Measurements from ENCODE around the gene CHST5.

CHST5 gene

GRCh38 chr16:75494661-75495075 lies 41.2 kb downstream of the CHST5 start:
- no peak for DNase-seq (ENCODE audit: insufficient read length, low spot score)
- TF ChIP-seq POLR2A (IDR thresholded peaks at IDR 0.05; ENCODE audit: low read depth, low read length) (no peak), POLR2AphosphoS5 (IDR thresholded peaks at IDR 0.05; ENCODE audit: low read depth, low read length) (no peak), PAX5 (IDR thresholded peaks at IDR 0.05; ENCODE audit: insufficient read depth, low read length, severe bottlenecking) (no peak), POU2F2 (IDR thresholded peaks at IDR 0.05; ENCODE audit: low read depth, low read length) (no peak), SPI1 (IDR thresholded peaks at IDR 0.05; ENCODE audit: low read depth, low read length) (no peak), TAF1 (IDR thresholded peaks at IDR 0.05; ENCODE audit: low read depth, low read length) (no peak)
- no peak for FAIRE-seq

- DNase-seq (ENCODE audit: insufficient read length, low spot score) (no peak), FAIRE-seq (no peak)
- TF ChIP-seq PAX5 (IDR thresholded peaks at IDR 0.05; ENCODE audit: insufficient read depth, low read length, severe bottlenecking) = no peak
- no peak for TF ChIP-seq SPI1 (IDR thresholded peaks at IDR 0.05; ENCODE audit: low read depth, low read length)
- TF ChIP-seq POLR2A (IDR thresholded peaks at IDR 0.05; ENCODE audit: low read depth, low read length) = no peak
- no peak for TF ChIP-seq POLR2AphosphoS5 (IDR thresholded peaks at IDR 0.05; ENCODE audit: low read depth, low read length)
- TF ChIP-seq POU2F2 (IDR thresholded peaks at IDR 0.05; ENCODE audit: low read depth, low read length) = no peak
- no peak for TF ChIP-seq TAF1 (IDR thresholded peaks at IDR 0.05; ENCODE audit: low read depth, low read length)
Observed at GRCh38 chr16:75494184-75494583, 41.7 kb downstream of the CHST5 start.

GRCh38 chr16:75491876-75492275 lies 44.0 kb downstream of the CHST5 start:
- no peak for FAIRE-seq
- DNase-seq (ENCODE audit: insufficient read length, low spot score) = no peak
- TF ChIP-seq POU2F2 (IDR thresholded peaks at IDR 0.05; ENCODE audit: low read depth, low read length) = no peak
- no peak for TF ChIP-seq POLR2AphosphoS5 (IDR thresholded peaks at IDR 0.05; ENCODE audit: low read depth, low read length)
- no peak for TF ChIP-seq POLR2A (IDR thresholded peaks at IDR 0.05; ENCODE audit: low read depth, low read length)
- TF ChIP-seq PAX5 (IDR thresholded peaks at IDR 0.05; ENCODE audit: insufficient read depth, low read length, severe bottlenecking) = no peak
- TF ChIP-seq TAF1 (IDR thresholded peaks at IDR 0.05; ENCODE audit: low read depth, low read length) = no peak
- no peak for TF ChIP-seq SPI1 (IDR thresholded peaks at IDR 0.05; ENCODE audit: low read depth, low read length)

GRCh38 chr16:75488322-75488721 lies 47.6 kb downstream of the CHST5 start:
- DNase-seq (ENCODE audit: insufficient read length, low spot score) (no peak), FAIRE-seq (no peak)
- TF ChIP-seq POLR2A (IDR thresholded peaks at IDR 0.05; ENCODE audit: low read depth, low read length) = no peak
- TF ChIP-seq SPI1 (IDR thresholded peaks at IDR 0.05; ENCODE audit: low read depth, low read length) = no peak
- no peak for TF ChIP-seq PAX5 (IDR thresholded peaks at IDR 0.05; ENCODE audit: insufficient read depth, low read length, severe bottlenecking)
- TF ChIP-seq POU2F2 (IDR thresholded peaks at IDR 0.05; ENCODE audit: low read depth, low read length) = no peak
- TF ChIP-seq TAF1 (IDR thresholded peaks at IDR 0.05; ENCODE audit: low read depth, low read length) = no peak
- no peak for TF ChIP-seq POLR2AphosphoS5 (IDR thresholded peaks at IDR 0.05; ENCODE audit: low read depth, low read length)

GRCh38 chr16:75486676-75487313 lies 49.1 kb downstream of the CHST5 start:
- FAIRE-seq (peak; percentile 13), DNase-seq (ENCODE audit: insufficient read length, low spot score) (no peak)
- no peak for TF ChIP-seq POLR2AphosphoS5 (IDR thresholded peaks at IDR 0.05; ENCODE audit: low read depth, low read length)
- peak; percentile 40; the same call in 1 of the 2 replicates for TF ChIP-seq POLR2A (IDR thresholded peaks at IDR 0.05; ENCODE audit: low read depth, low read length)
- TF ChIP-seq POU2F2 (IDR thresholded peaks at IDR 0.05; ENCODE audit: low read depth, low read length) = peak; percentile 42; the same call in 1 of the 2 replicates

GRCh38 chr16:75486014-75486675 lies 49.8 kb downstream of the CHST5 start:
- FAIRE-seq = no peak
- DNase-seq (ENCODE audit: insufficient read length, low spot score) = no peak
- TF ChIP-seq POLR2A (IDR thresholded peaks at IDR 0.05; ENCODE audit: low read depth, low read length) (no peak), SPI1 (IDR thresholded peaks at IDR 0.05; ENCODE audit: low read depth, low read length) (no peak), POU2F2 (IDR thresholded peaks at IDR 0.05; ENCODE audit: low read depth, low read length) (no peak), PAX5 (IDR thresholded peaks at IDR 0.05; ENCODE audit: insufficient read depth, low read length, severe bottlenecking) (no peak), TAF1 (IDR thresholded peaks at IDR 0.05; ENCODE audit: low read depth, low read length) (no peak), POLR2AphosphoS5 (IDR thresholded peaks at IDR 0.05; ENCODE audit: low read depth, low read length) (no peak)

- TF ChIP-seq SPI1 (IDR thresholded peaks at IDR 0.05; ENCODE audit: low read depth, low read length) (no peak), TAF1 (IDR thresholded peaks at IDR 0.05; ENCODE audit: low read depth, low read length) (no peak), PAX5 (IDR thresholded peaks at IDR 0.05; ENCODE audit: insufficient read depth, low read length, severe bottlenecking) (peak; percentile 83), POLR2A (IDR thresholded peaks at IDR 0.05; ENCODE audit: low read depth, low read length) (no peak)
- FAIRE-seq (no peak), DNase-seq (ENCODE audit: insufficient read length, low spot score) (no peak)
Observed at GRCh38 chr16:75485230-75486013, 50.5 kb downstream of the CHST5 start.

GRCh38 chr16:75483222-75483621 lies 52.7 kb downstream of the CHST5 start:
- FAIRE-seq = no peak
- no peak for DNase-seq (ENCODE audit: insufficient read length, low spot score)

GRCh38 chr16:75482434-75483205 lies 53.3 kb downstream of the CHST5 start:
- DNase-seq (ENCODE audit: insufficient read length, low spot score) (no peak), FAIRE-seq (no peak)
- no peak for TF ChIP-seq TAF1 (IDR thresholded peaks at IDR 0.05; ENCODE audit: low read depth, low read length)
- no peak for TF ChIP-seq SPI1 (IDR thresholded peaks at IDR 0.05; ENCODE audit: low read depth, low read length)
- TF ChIP-seq POLR2AphosphoS5 (IDR thresholded peaks at IDR 0.05; ENCODE audit: low read depth, low read length) = no peak
- no peak for TF ChIP-seq POU2F2 (IDR thresholded peaks at IDR 0.05; ENCODE audit: low read depth, low read length)
- TF ChIP-seq POLR2A (IDR thresholded peaks at IDR 0.05; ENCODE audit: low read depth, low read length) = no peak
- no peak for TF ChIP-seq PAX5 (IDR thresholded peaks at IDR 0.05; ENCODE audit: insufficient read depth, low read length, severe bottlenecking)

More at GRCh38 chr16:75483222-75483621, 52.7 kb downstream of the CHST5 start:
- no peak for TF ChIP-seq POU2F2 (IDR thresholded peaks at IDR 0.05; ENCODE audit: low read depth, low read length)
